Fibroblast of lung (primary cell): ENCODE data around the gene AK5. TPM values are rescaled to one million over a fixed set of nuclear protein-coding genes. Genes with fewer than 3 reads are reported as not detected.

Experiments used
- DNase-seq, 2 donors: peaks; one replicate each; pipeline versions ENCODE4 v3.0.0 to v3.0.0-alpha.2; 2010; ENCODE audit warnings: low read depth in 2 of 2
- H2AFZ ChIP-seq: 2 replicates; pipeline ENCODE4 v1.5.1; 2012; ENCODE audit warnings: low read length, control low read depth, inconsistent platforms
- H3K27ac ChIP-seq: 2 replicates; pipeline ENCODE4 v1.5.1; 2011; ENCODE audit warnings: low read length, control low read depth; ENCODE audit not compliant: insufficient read depth
- H3K27me3 ChIP-seq: 2 replicates; pipeline ENCODE4 v1.5.1; 2011; ENCODE audit warnings: mild to moderate bottlenecking, low read length; ENCODE audit not compliant: control insufficient read depth, insufficient read depth
- H3K36me3 ChIP-seq: 2 replicates; pipeline ENCODE4 v1.5.1; 2011; ENCODE audit warnings: low read length; ENCODE audit not compliant: control insufficient read depth, insufficient read depth
- H3K4me1 ChIP-seq: 2 replicates; pipeline ENCODE4 v1.5.1; 2011; ENCODE audit warnings: low read length; ENCODE audit not compliant: control insufficient read depth, insufficient read depth; ENCODE audit errors: extremely low read depth
- H3K4me2 ChIP-seq: 2 replicates; pipeline ENCODE4 v1.5.1; 2011; ENCODE audit warnings: low read length, control low read depth; ENCODE audit not compliant: insufficient read depth; ENCODE audit errors: extremely low read depth
- H3K4me3 ChIP-seq, 4 experiments: fragments of 200-600 bp in 1 of 4; sonication (generic) in 1 of 4; replicated peaks in 1 of 4; 2 replicates each; pipeline ENCODE4 v1.5.1; 2011 to 2016; ENCODE audit warnings: low read length in 4 of 4, low read depth in 3 of 4, mild to moderate bottlenecking in 3 of 4, control low read depth in 2 of 4, inconsistent platforms in 1 of 4, mixed read lengths in 1 of 4; ENCODE audit not compliant: insufficient read depth in 1 of 4; ENCODE audit errors: control extremely low read depth in 1 of 4
- H3K79me2 ChIP-seq: 2 replicates; pipeline ENCODE4 v1.5.1; 2012; ENCODE audit warnings: mild to moderate bottlenecking, low read length, inconsistent platforms; ENCODE audit not compliant: control insufficient read depth, insufficient read depth
- H3K9ac ChIP-seq: 2 replicates; pipeline ENCODE4 v1.5.1; 2011; ENCODE audit warnings: mild to moderate bottlenecking, low read length, control low read depth; ENCODE audit not compliant: insufficient read depth
- H3K9me3 ChIP-seq: 2 replicates; pipeline ENCODE4 v1.5.1; 2012; ENCODE audit warnings: low read depth, low read length; ENCODE audit not compliant: control insufficient read depth, insufficient read depth
- H4K20me1 ChIP-seq: 2 replicates; pipeline ENCODE4 v1.5.1; 2011; ENCODE audit warnings: low read length; ENCODE audit not compliant: control insufficient read depth, insufficient read depth; ENCODE audit errors: extremely low read depth
- CTCF ChIP-seq, 2 donors: IDR thresholded peaks in 1 of 2; conservative IDR thresholded peaks in 1 of 2; 1 replicate in 1 of 2; 2 replicates in 1 of 2; pipeline ENCODE4 v1.5.1; 2011 to 2012; ENCODE audit warnings: low read length in 2 of 2, control low read depth in 1 of 2, inconsistent platforms in 1 of 2, low read depth in 1 of 2, mild to moderate bottlenecking in 1 of 2
- EZH2 ChIP-seq: IDR thresholded peaks from 2 replicates; pipeline ENCODE4 v1.5.1; 2012; ENCODE audit warnings: low read length, control low read depth, mild to moderate bottlenecking; ENCODE audit errors: missing control alignments
- polyA plus RNA-seq, 2 donors: library from polyadenylated mRNA; depleted of rRNA in 1 of 2; stranded (reverse) in 1 of 2; unstranded in 1 of 2; fragments of >200 nt; gene quantifications; 2 replicates each; pipeline ENCODE4 v1.2.1, GENCODE V29; 2011 to 2012; ENCODE audit warnings: missing spikeins in 1 of 2
- total RNA-seq: library from RNA; depleted of rRNA; stranded (reverse); fragments of >200 nt; gene quantifications from 2 replicates; pipeline ENCODE4 v1.2.1, GENCODE V29; 2014

Gene AK5
- total and polyA plus RNA-seq, 2 donors (not counting 1 experiment from before 2014, with no cell fraction given): 37.9 to 87.7 TPM

DNA sequence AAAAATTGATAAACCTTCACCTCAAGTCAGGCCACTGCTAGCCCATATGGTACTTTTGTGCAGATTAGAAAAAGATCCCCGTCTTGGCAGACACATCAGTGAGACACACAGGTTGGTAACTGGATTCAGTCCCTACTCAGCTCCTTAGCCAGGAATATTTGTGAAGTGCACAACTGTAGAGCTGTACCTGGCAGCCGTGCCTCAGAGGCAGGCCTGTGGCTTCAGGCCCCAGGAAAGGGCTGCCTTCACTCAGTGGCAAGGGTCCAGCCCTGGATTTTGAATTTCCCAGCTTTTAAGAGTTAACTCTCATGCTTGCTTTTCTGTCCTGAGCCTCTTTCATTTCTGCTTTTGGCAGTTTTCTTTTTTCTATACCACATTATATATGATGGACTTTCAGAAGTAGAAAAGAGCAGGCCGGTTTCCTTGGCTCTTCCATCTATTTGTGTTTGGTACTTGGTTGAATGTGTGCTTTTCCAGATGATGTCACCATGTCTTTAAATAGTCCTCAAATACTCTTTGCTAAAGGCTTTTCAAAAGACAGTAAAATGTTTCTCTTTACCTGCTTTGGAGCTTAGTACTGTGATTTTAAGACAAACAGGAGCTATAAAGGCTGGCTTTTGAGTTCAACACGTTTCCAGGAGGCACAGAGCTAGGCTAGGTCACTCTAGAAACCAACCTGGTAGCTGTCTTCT lies 186.6 kb downstream of the AK5 start:
- H4K20me1 ChIP-seq: no peaks in the 10 kb centered on the region
- H3K4me1 ChIP-seq: peaks cover 2% of the 10 kb centered on the region
- H2AFZ ChIP-seq: no peak overlapping the region
- H3K36me3 ChIP-seq: no peaks in the 10 kb centered on the region
- DNase-seq: no peak
- TF ChIP-seq CTCF (conservative IDR thresholded peaks at IDR 0.05 in 1 of 2, IDR thresholded peaks at IDR 0.05 in 1 of 2; ENCODE audit: low read depth in 1 of 2, low read length in 2 of 2): no peak
- no peak for TF ChIP-seq EZH2
- H3K79me2 ChIP-seq: no peaks in the 10 kb centered on the region
- H3K9me3 ChIP-seq: no peaks in the 10 kb centered on the region
- no peaks in the 10 kb centered on the region for H3K27me3 ChIP-seq
- no peak overlapping the region for H3K27ac ChIP-seq
- H3K9ac ChIP-seq: no peak overlapping the region
- H3K4me3 ChIP-seq: no peak overlapping the region
- no peak overlapping the region for H3K4me2 ChIP-seq

DNA sequence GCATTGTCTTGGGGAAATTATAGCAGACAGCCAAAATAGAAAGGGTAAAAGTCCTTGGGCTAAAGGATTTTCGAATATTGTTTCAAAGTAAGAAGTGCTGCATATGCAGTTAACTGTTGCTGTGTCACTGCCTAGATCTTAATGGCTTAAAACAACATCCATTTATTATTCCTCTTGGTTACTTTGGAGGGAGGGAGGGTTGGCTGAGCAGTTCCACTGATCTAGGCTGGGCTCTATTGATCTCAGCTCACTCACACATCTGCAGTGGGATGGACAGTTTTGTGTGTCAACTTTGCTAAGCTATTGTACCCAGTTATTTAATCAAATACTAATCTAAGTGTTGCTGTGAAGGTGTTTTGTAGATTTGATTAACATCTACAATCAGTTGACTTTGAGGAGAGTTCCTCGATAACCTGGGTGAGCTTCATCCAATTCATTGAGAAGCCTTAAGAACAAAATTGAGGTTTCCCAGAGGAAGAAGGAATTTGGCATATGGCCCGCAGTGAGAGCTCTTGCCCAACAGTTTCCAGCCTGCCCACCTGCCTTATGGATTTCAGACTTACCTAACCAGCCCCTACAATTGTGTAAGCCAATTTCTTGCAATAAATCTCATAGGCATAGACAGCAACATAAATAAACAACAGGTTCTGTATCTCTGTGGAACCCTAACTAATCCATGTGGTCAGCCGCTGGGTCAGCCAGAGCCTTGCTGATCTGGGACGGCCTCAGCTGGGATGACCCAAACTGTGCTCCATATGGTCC lies 187.3 kb downstream of the AK5 start:
- no peak overlapping the region for H3K4me2 ChIP-seq
- H4K20me1 ChIP-seq: no peaks in the 10 kb centered on the region
- no peaks in the 10 kb centered on the region for H3K9me3 ChIP-seq
- no peak overlapping the region for H3K4me3 ChIP-seq
- H2AFZ ChIP-seq: no peak overlapping the region
- TF ChIP-seq CTCF (conservative IDR thresholded peaks at IDR 0.05 in 1 of 2, IDR thresholded peaks at IDR 0.05 in 1 of 2; ENCODE audit: low read depth in 1 of 2, low read length in 2 of 2): no peak
- no peak for TF ChIP-seq EZH2
- no peaks in the 10 kb centered on the region for H3K79me2 ChIP-seq
- H3K36me3 ChIP-seq: no peaks in the 10 kb centered on the region
- DNase-seq: no peak
- H3K27me3 ChIP-seq: no peaks in the 10 kb centered on the region
- no peak overlapping the region for H3K9ac ChIP-seq
- peaks cover 6% of the 10 kb centered on the region for H3K4me1 ChIP-seq
- H3K27ac ChIP-seq: no peak overlapping the region

DNA sequence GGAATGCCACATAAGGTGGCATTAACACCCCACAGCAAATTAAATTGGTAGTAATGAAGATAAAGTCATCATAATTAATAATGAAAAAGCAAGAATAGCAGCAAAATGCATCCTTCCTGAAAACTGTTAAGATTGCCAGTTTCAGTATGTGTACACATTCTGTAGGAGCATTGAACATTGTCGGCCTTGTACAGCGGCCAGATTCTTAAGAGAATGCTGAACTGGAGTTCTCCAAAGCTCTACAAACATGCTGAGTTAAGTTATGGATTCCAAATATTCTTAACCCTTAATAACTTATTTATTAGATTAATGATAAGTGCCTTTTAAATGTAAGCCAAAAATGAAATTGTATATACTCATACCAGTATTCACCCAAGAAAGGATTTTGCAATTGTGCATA lies 189.9 kb downstream of the AK5 start:
- Histone ChIP-seq H3K36me3 (no peaks in the 10 kb centered on the region), H4K20me1 (no peaks in the 10 kb centered on the region), H3K4me3 (no peak overlapping the region), H3K4me1 (peaks cover 10% of the 10 kb centered on the region), H3K79me2 (no peaks in the 10 kb centered on the region), H3K27me3 (no peaks in the 10 kb centered on the region), H3K27ac (no peak overlapping the region), H3K4me2 (no peak overlapping the region), H2AFZ (no peak overlapping the region), H3K9ac (no peak overlapping the region), H3K9me3 (no peaks in the 10 kb centered on the region)
- DNase-seq: no peak
- no peak for TF ChIP-seq CTCF (conservative IDR thresholded peaks at IDR 0.05 in 1 of 2, IDR thresholded peaks at IDR 0.05 in 1 of 2; ENCODE audit: low read depth in 1 of 2, low read length in 2 of 2)
- no peak for TF ChIP-seq EZH2
